ENCODE measurements around the gene TP53.

DNA sequence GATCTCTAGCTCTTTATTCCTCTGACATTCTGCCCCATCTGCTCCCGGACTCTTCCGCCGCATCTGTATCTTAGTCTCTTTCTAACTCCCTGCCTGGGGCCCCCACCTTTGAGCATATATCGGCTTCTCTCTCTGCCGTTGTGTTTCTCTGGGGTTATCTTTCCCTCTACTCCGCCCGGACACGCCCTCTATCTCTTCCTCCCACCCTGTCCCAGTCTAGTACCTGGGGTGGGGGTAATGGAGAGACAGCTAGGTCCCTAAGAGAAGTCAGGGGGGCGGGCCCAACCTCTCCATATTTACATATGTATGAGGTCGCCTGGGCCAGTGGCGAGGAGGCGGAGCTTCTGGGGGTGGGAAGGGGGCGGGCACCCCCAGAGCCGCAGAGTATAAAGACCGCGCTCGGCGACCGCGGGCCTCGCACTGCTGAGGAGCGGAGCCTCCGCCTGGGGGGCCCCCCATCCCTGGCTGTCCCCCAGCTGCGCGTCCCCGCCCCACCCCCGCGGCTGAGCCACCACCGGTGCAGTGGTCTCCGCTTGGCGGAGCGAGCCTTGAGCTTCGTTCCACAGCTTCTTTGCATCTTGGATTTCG, 36.7 kb downstream of the TP53 start, which contains the start of gene ATP1B2:
- TF ChIP-seq, protein P1, sequence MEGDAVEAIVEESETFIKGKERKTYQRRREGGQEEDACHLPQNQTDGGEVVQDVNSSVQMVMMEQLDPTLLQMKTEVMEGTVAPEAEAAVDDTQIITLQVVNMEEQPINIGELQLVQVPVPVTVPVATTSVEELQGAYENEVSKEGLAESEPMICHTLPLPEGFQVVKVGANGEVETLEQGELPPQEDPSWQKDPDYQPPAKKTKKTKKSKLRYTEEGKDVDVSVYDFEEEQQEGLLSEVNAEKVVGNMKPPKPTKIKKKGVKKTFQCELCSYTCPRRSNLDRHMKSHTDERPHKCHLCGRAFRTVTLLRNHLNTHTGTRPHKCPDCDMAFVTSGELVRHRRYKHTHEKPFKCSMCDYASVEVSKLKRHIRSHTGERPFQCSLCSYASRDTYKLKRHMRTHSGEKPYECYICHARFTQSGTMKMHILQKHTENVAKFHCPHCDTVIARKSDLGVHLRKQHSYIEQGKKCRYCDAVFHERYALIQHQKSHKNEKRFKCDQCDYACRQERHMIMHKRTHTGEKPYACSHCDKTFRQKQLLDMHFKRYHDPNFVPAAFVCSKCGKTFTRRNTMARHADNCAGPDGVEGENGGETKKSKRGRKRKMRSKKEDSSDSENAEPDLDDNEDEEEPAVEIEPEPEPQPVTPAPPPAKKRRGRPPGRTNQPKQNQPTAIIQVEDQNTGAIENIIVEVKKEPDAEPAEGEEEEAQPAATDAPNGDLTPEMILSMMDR (tag by site-specific recombination; IDR thresholded peaks at IDR 0.05), result no peak
- TF ChIP-seq ZNF571 (tag by site-specific recombination; IDR thresholded peaks at IDR 0.05), result no peak
- no peak for TF ChIP-seq ZBTB6 (tag by site-specific recombination; IDR thresholded peaks at IDR 0.05)
- no peak for TF ChIP-seq ZNF146 (tag by site-specific recombination; IDR thresholded peaks at IDR 0.05)
- TF ChIP-seq ZNF133 (tag by site-specific recombination; IDR thresholded peaks at IDR 0.05), result no peak
- TF ChIP-seq ZNF132 (tag by site-specific recombination; IDR thresholded peaks at IDR 0.05; ENCODE audit: borderline replicate concordance), result no peak
- TF ChIP-seq TCF7L2 (IDR thresholded peaks at IDR 0.05; ENCODE audit: borderline replicate concordance, low read depth, low read length), result no peak
- no peak for TF ChIP-seq ZNF354C (tag by site-specific recombination; IDR thresholded peaks at IDR 0.05; ENCODE audit: borderline replicate concordance, low read depth)
- TF ChIP-seq ZNF239 (tag by site-specific recombination; IDR thresholded peaks at IDR 0.05), result no peak
- TF ChIP-seq OSR2 (tag by site-specific recombination; IDR thresholded peaks at IDR 0.05), result no peak
- TF ChIP-seq ZNF140 (tag by site-specific recombination; IDR thresholded peaks at IDR 0.05), result no peak
- no peak for TF ChIP-seq ZSCAN30 (tag by site-specific recombination; IDR thresholded peaks at IDR 0.05)
- TF ChIP-seq ZNF274 (IDR thresholded peaks at IDR 0.05; ENCODE audit: low read length), result no peak
- no peak for TF ChIP-seq ZNF274 (tag by site-specific recombination; IDR thresholded peaks at IDR 0.05; ENCODE audit: borderline replicate concordance)
- no peak for TF ChIP-seq ZNF10 (tag by site-specific recombination; IDR thresholded peaks at IDR 0.05)
